ENCODE measurements around the gene DCUN1D3. TPM values are rescaled to one million over a fixed set of nuclear protein-coding genes. Genes with fewer than 3 reads are reported as not detected.

Gene DCUN1D3
- total RNA-seq, 1 donor from 2014 or later = 12.9 TPM

- peak overlapping the region; percentile 99 for H3K27ac Mint-ChIP-seq
- no peaks in the 10 kb centered on the region for H3K27me3 Mint-ChIP-seq
- TF ChIP-seq, protein P1, sequence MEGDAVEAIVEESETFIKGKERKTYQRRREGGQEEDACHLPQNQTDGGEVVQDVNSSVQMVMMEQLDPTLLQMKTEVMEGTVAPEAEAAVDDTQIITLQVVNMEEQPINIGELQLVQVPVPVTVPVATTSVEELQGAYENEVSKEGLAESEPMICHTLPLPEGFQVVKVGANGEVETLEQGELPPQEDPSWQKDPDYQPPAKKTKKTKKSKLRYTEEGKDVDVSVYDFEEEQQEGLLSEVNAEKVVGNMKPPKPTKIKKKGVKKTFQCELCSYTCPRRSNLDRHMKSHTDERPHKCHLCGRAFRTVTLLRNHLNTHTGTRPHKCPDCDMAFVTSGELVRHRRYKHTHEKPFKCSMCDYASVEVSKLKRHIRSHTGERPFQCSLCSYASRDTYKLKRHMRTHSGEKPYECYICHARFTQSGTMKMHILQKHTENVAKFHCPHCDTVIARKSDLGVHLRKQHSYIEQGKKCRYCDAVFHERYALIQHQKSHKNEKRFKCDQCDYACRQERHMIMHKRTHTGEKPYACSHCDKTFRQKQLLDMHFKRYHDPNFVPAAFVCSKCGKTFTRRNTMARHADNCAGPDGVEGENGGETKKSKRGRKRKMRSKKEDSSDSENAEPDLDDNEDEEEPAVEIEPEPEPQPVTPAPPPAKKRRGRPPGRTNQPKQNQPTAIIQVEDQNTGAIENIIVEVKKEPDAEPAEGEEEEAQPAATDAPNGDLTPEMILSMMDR (conservative IDR thresholded peaks at IDR 0.05) = no peak
- no peaks in the 10 kb centered on the region for H3K9me3 Mint-ChIP-seq
- peaks cover 19% of the 10 kb centered on the region for H3K36me3 Mint-ChIP-seq
- no peak for DNase-seq (ENCODE audit: extremely low spot score, unreplicated experiment)
- H3K4me1 Mint-ChIP-seq (ENCODE audit: unreplicated experiment) = peaks cover 60% of the 10 kb centered on the region
- H3K4me3 Mint-ChIP-seq = peak overlapping the region; percentile 94
Measured at GRCh38 chr16:20902426-20902825, 2.3 kb upstream of the DCUN1D3 start.

GRCh38 chr16:20901436-20902112, 1.4 kb upstream of the DCUN1D3 start:
- H3K27me3 Mint-ChIP-seq = no peaks in the 10 kb centered on the region
- H3K27ac Mint-ChIP-seq = peak overlapping the region; percentile 99
- H3K36me3 Mint-ChIP-seq = peaks cover 19% of the 10 kb centered on the region
- no peak for DNase-seq (ENCODE audit: extremely low spot score, unreplicated experiment)
- TF ChIP-seq, protein P1 (conservative IDR thresholded peaks at IDR 0.05) = no peak
- H3K9me3 Mint-ChIP-seq = no peaks in the 10 kb centered on the region
- peaks cover 61% of the 10 kb centered on the region for H3K4me1 Mint-ChIP-seq (ENCODE audit: unreplicated experiment)
- peak overlapping the region; percentile 94 for H3K4me3 Mint-ChIP-seq

DNA sequence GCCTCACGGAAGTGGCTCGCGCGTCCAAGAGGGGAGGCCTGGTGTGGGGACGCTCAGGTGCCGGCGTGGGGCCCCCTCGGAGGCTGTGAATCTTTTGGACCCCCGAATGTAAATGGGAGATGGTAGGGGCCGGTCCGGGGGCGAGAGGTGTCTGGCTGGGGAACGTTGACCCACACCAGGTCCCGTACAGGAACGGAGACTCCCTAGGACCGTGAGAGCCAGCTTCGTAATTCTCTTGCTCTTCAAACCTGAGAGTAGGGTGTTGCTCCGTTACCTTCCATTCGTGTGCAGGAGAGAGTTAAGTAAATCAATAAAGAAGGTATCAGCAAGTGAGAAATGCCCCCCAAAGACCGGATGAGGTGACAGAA, 894 bp upstream of the DCUN1D3 start:
- Mint-ChIP-seq H3K27me3 (no peaks in the 10 kb centered on the region), H3K9me3 (no peaks in the 10 kb centered on the region), H3K36me3 (peaks cover 19% of the 10 kb centered on the region), H3K27ac (peak overlapping the region; percentile 99), H3K4me3 (peak overlapping the region; percentile 94), H3K4me1 (ENCODE audit: unreplicated experiment) (peaks cover 56% of the 10 kb centered on the region)
- TF ChIP-seq, protein P1 (conservative IDR thresholded peaks at IDR 0.05) = no peak
- no peak for DNase-seq (ENCODE audit: extremely low spot score, unreplicated experiment)

DNA sequence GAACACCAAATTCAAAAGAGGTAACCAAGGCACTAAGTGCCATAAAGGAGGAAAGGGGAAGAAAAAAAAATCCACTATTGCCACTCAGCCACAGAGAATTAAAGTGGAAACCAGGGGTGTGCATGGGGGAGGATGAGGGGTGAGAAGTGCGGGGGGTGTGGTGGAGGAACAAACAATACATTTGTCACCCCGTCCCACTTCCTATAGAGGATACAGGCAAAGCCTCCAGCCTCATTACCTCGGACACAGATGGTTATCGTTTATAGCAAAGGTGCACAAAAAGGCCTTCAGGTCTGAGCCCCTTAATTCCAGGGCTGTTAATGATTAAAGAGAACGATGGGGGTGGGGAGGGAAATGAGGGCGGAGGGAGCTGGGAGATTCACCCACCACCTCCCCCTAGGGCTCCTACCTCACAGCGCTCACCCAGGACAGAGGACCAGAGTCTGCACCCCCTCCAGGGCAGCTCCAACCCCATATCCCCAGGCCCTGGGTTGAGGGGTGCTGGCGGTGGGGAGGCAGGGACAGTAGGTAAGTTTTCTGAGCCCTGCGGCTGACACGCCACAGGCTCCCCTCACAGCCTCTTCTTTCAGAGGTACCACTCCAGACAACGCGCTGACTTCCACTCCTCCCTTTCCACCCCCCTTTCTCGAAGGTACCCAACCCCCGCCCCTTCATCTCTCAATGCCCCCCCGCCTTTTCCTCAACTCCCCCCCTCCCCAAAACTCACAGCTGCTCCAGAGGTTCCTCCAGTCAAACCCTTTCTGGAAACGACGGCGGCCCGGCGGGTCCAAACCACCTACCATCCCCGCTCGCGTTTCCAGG, 470 bp downstream of the DCUN1D3 start:
- Mint-ChIP-seq H3K4me1 (ENCODE audit: unreplicated experiment) (peaks cover 48% of the 10 kb centered on the region), H3K36me3 (peaks cover 21% of the 10 kb centered on the region), H3K27me3 (no peaks in the 10 kb centered on the region), H3K4me3 (peak overlapping the region; percentile 94), H3K9me3 (no peaks in the 10 kb centered on the region), H3K27ac (peak overlapping the region; percentile 99)
- TF ChIP-seq, protein P1 (conservative IDR thresholded peaks at IDR 0.05) = no peak
- no peak for DNase-seq (ENCODE audit: extremely low spot score, unreplicated experiment)

GRCh38 chr16:20899071-20899470, 1.1 kb downstream of the DCUN1D3 start:
- Mint-ChIP-seq H3K9me3 (no peaks in the 10 kb centered on the region), H3K4me1 (ENCODE audit: unreplicated experiment) (peaks cover 42% of the 10 kb centered on the region), H3K4me3 (peak overlapping the region; percentile 94), H3K27me3 (no peaks in the 10 kb centered on the region), H3K27ac (peak overlapping the region; percentile 99), H3K36me3 (peaks cover 23% of the 10 kb centered on the region)
- no peak for DNase-seq (ENCODE audit: extremely low spot score, unreplicated experiment)
- TF ChIP-seq, protein P1 (conservative IDR thresholded peaks at IDR 0.05) = no peak
